ENCODE data around the gene IKBKG. TPM values are rescaled to one million over a fixed set of nuclear protein-coding genes. Genes with fewer than 3 reads are reported as not detected.

IKBKG gene
- polyA plus RNA-seq, 1 of the 3 experiments (the other 2 are of a cell fraction), result 36.4 TPM

DNA sequence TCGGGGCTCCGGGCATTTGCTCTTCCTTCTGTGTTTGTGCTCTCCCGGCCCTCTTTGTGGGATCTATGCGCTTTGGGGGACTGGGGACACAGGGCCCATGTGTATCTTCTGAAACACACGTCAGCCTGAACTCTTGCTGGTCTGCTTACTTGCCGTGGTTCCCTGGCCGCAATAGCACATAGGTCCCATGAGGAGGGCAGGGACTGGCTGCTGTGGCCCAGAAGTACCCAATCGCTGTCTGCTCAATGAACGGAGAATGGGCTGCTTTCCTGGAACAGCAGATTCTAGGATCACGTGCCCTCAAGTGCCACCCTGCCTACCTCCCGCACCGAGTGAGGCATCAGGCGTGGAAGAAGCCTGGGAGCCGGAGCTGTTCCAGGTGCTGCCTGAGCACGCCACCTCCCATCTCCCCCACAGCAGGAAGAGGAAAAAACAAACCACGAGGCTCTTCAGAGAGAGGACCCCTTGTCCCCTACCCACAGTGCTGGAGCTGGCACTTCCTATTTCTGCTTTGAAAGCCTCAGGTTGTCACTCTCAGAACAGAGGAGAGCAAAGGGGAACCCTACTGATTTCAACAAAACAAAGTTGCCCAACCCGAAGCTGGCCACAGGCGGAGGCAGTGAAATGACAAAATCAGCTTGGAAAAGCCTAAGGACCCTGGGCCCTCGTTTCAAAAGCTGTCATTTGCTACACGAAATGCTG, 4.5 kb upstream of the IKBKG start:
- TF ChIP-seq FOSL2 (IDR thresholded peaks at IDR 0.05; ENCODE audit: borderline replicate concordance, low read depth) (no peak), RCOR1 (IDR thresholded peaks at IDR 0.05; ENCODE audit: low read length) (no peak), MAX (IDR thresholded peaks at IDR 0.05; ENCODE audit: low read depth) (no peak), NRF1 (IDR thresholded peaks at IDR 0.05; ENCODE audit: low read depth, low read length) (no peak)
- TF ChIP-seq, protein P1, sequence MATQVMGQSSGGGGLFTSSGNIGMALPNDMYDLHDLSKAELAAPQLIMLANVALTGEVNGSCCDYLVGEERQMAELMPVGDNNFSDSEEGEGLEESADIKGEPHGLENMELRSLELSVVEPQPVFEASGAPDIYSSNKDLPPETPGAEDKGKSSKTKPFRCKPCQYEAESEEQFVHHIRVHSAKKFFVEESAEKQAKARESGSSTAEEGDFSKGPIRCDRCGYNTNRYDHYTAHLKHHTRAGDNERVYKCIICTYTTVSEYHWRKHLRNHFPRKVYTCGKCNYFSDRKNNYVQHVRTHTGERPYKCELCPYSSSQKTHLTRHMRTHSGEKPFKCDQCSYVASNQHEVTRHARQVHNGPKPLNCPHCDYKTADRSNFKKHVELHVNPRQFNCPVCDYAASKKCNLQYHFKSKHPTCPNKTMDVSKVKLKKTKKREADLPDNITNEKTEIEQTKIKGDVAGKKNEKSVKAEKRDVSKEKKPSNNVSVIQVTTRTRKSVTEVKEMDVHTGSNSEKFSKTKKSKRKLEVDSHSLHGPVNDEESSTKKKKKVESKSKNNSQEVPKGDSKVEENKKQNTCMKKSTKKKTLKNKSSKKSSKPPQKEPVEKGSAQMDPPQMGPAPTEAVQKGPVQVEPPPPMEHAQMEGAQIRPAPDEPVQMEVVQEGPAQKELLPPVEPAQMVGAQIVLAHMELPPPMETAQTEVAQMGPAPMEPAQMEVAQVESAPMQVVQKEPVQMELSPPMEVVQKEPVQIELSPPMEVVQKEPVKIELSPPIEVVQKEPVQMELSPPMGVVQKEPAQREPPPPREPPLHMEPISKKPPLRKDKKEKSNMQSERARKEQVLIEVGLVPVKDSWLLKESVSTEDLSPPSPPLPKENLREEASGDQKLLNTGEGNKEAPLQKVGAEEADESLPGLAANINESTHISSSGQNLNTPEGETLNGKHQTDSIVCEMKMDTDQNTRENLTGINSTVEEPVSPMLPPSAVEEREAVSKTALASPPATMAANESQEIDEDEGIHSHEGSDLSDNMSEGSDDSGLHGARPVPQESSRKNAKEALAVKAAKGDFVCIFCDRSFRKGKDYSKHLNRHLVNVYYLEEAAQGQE (IDR thresholded peaks at IDR 0.05; ENCODE audit: low read depth, low read length), result peak; percentile 14; the same call in 1 of the 2 replicates
- peaks cover 37% of the 10 kb centered on the region for H3K79me2 ChIP-seq (ENCODE audit: insufficient read depth)
- no peak for DNase-seq
- CTCF ChIA-PET, result interaction anchor here (0.8 kb wide), 1 partner anchor 145 kb away, joined by 3 read pairs; the partner anchor contains the start of gene RPL10
- peak overlapping the region; percentile 54; the same call in 1 of the 2 replicates for H3K9ac ChIP-seq
- 0 out of 4 replicates have a peak overlapping the region, but pooled peaks of 1 of the 2 experiments have one; percentile 23 for H3K4me3 ChIP-seq (ENCODE audit: low read depth in 2 of 2, low read length in 1 of 2)
- no peak overlapping the region for H2AFZ ChIP-seq (ENCODE audit: low read depth)
- H3K36me3 ChIP-seq (replicated peaks in 1 of 2; ENCODE audit: control insufficient read depth in 1 of 2, insufficient read depth in 2 of 2, low read length in 1 of 2), result peaks cover 0 to 3% of the 10 kb centered on the region in 2 experiments
- POLR2A ChIA-PET, result interaction anchor here (0.6 to 1.7 kb wide), 3 partner anchors 16 to 106 kb away, joined by 3 to 7 read pairs (median 6); no protein-coding TSS in a partner anchor
- H3K27ac ChIP-seq (ENCODE audit: low read depth in 2 of 2, low read length in 1 of 2), result peak overlapping the region in 1 of 2 experiments; percentile 92; a peak in 3 of 4 replicates
- H3F3A ChIP-seq (replicated peaks; ENCODE audit: insufficient read depth), result peaks cover 4% of the 10 kb centered on the region
- no peaks in the 10 kb centered on the region for H4K20me1 ChIP-seq (ENCODE audit: insufficient read depth)
- peak overlapping the region; percentile 67 for H3K4me2 ChIP-seq
- no peaks in the 10 kb centered on the region for H3K9me2 ChIP-seq
- no peaks in the 10 kb centered on the region; the same call in 1 of the 2 replicates for H3K27me3 ChIP-seq (ENCODE audit: insufficient read depth)
- H3K9me3 ChIP-seq, result no peaks in the 10 kb centered on the region
- 49% methylated on average over 16 of the region's 20 CpGs for WGBS (ENCODE audit: low lambda C conversion rate)
- H3K4me1 ChIP-seq (ENCODE audit: control insufficient read depth in 1 of 2, insufficient read depth in 2 of 2, low read depth in 1 of 2, low read length in 1 of 2), result peaks cover 16% of the 10 kb centered on the region in 2 experiments; a peak in 3 of 4 replicates

DNA sequence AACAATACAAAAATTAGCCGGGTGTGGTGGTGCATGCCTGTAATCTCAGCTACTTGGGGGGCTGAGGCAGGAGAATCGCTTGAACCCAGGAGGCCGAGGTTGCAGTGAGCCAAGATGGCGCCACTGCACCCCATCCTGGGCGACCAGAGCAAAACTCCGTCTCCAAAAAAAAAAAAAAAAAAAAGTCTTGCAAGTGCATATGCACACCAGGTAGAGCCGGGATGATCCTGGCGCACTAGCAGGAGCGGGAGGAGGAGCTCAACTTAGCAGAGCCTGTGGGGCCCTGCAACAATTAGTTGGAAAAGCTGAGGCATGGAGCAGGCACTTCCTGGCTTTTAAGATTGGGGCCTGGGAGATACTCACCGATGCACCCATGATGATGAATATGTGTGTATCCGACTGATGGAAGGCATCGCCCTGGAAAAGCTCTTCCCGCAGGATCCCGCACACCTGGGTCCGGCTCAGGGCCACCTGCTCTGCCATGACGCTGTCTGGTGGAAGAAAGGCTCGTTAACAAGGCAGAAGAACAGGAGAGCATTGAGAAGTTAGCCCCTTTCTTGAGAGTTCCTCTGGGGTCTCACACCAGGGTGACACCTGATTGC, 1.6 kb upstream of the IKBKG start:
- TF ChIP-seq ELF1 (IDR thresholded peaks at IDR 0.05), result no peak
- no peak for TF ChIP-seq TAF1 (IDR thresholded peaks at IDR 0.05; ENCODE audit: borderline replicate concordance, low read depth, low read length)
- TF ChIP-seq YY1 (IDR thresholded peaks at IDR 0.05; ENCODE audit: low read depth), result no peak
- TF ChIP-seq TCF12 (IDR thresholded peaks at IDR 0.05), result no peak
- no peak for TF ChIP-seq RXRA (IDR thresholded peaks at IDR 0.05; ENCODE audit: borderline replicate concordance, low read depth)
- TF ChIP-seq TEAD4 (IDR thresholded peaks at IDR 0.05; ENCODE audit: borderline replicate concordance, insufficient read depth), result no peak
- TF ChIP-seq, protein P2, sequence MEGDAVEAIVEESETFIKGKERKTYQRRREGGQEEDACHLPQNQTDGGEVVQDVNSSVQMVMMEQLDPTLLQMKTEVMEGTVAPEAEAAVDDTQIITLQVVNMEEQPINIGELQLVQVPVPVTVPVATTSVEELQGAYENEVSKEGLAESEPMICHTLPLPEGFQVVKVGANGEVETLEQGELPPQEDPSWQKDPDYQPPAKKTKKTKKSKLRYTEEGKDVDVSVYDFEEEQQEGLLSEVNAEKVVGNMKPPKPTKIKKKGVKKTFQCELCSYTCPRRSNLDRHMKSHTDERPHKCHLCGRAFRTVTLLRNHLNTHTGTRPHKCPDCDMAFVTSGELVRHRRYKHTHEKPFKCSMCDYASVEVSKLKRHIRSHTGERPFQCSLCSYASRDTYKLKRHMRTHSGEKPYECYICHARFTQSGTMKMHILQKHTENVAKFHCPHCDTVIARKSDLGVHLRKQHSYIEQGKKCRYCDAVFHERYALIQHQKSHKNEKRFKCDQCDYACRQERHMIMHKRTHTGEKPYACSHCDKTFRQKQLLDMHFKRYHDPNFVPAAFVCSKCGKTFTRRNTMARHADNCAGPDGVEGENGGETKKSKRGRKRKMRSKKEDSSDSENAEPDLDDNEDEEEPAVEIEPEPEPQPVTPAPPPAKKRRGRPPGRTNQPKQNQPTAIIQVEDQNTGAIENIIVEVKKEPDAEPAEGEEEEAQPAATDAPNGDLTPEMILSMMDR (IDR thresholded peaks at IDR 0.05), result no peak
- TF ChIP-seq GABPA (IDR thresholded peaks at IDR 0.05; ENCODE audit: low read depth), result no peak
- TF ChIP-seq PBX3 (IDR thresholded peaks at IDR 0.05), result no peak
- no peak for TF ChIP-seq SIN3A (IDR thresholded peaks at IDR 0.05; ENCODE audit: borderline replicate concordance, low read depth, low read length)
- H3K9me2 ChIP-seq, result no peaks in the 10 kb centered on the region
- 67% methylated on average over 17 of the region's 17 CpGs for whole genome bisulfite sequencing (ENCODE audit: low lambda C conversion rate)
- H3K4me1 ChIP-seq (ENCODE audit: control insufficient read depth in 1 of 2, insufficient read depth in 2 of 2, low read depth in 1 of 2, low read length in 1 of 2), result peaks cover 12 to 16% of the 10 kb centered on the region in 2 experiments; a peak in 3 of 4 replicates
- CTCF ChIA-PET, result interaction anchor here (0.8 to 1.4 kb wide), 3 partner anchors 11 to 19 kb away, joined by 3 to 5 read pairs (median 3); no protein-coding TSS in a partner anchor
- peak overlapping the region; percentile 68 to 70 for H3K4me3 ChIP-seq (ENCODE audit: low read depth in 2 of 2, low read length in 1 of 2)
- H3K79me2 ChIP-seq (ENCODE audit: insufficient read depth), result peaks cover 52% of the 10 kb centered on the region
- no peak overlapping the region for H3K27ac ChIP-seq (ENCODE audit: low read depth in 2 of 2, low read length in 1 of 2)
- 0 out of 2 replicates have a peak, but pooled peaks cover 7% of the 10 kb centered on the region for H3K27me3 ChIP-seq (ENCODE audit: insufficient read depth)
- no peaks in the 10 kb centered on the region for H4K20me1 ChIP-seq (ENCODE audit: insufficient read depth)
- H3F3A ChIP-seq (replicated peaks; ENCODE audit: insufficient read depth), result peaks cover 6% of the 10 kb centered on the region
- DNase-seq, result no peak
- peak overlapping the region; percentile 69 for H3K9ac ChIP-seq
- H3K9me3 ChIP-seq, result no peaks in the 10 kb centered on the region
- no peaks in the 10 kb centered on the region for H3K36me3 ChIP-seq (replicated peaks in 1 of 2; ENCODE audit: control insufficient read depth in 1 of 2, insufficient read depth in 2 of 2, low read length in 1 of 2)
- POLR2A ChIA-PET, result interaction anchor here (0.9 kb wide), 1 partner anchor 31 kb away, joined by 4 read pairs; no protein-coding TSS in a partner anchor
- no peak overlapping the region for H2AFZ ChIP-seq (ENCODE audit: low read depth)
- peak overlapping the region; percentile 82 for H3K4me2 ChIP-seq

Data from SK-N-SH (cell line).